ENCODE results near the gene CFAP57. TPM values are rescaled to one million over a fixed set of nuclear protein-coding genes. Genes with fewer than 3 reads are reported as not detected.

Gene CFAP57
- total RNA-seq, 1 donor from 2014 or later: 0.20 TPM

DNA sequence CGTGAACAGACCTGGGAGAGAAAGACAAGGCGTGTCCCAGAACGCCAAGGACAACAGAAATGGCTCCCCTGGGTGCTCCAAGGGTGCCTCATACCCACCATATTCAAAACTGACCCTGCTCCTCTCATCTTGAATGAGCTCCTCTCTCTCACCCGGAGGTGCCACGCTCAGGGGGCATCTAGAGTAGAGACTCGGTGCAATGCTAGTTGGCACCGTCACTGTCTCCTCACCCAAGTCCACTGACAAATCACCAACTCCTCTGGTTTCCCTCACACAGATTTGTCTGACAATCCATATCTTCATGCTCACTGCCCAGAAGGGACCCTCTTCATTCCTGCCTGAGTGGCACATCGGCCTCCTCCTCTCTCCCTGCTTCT is 102.7 kb downstream of the CFAP57 start:
- intact Hi-C loops (cut with micrococcal nuclease): loop anchor here (2.0 kb wide), 1 partner anchor 20 kb away; no protein-coding TSS in a partner anchor

DNA sequence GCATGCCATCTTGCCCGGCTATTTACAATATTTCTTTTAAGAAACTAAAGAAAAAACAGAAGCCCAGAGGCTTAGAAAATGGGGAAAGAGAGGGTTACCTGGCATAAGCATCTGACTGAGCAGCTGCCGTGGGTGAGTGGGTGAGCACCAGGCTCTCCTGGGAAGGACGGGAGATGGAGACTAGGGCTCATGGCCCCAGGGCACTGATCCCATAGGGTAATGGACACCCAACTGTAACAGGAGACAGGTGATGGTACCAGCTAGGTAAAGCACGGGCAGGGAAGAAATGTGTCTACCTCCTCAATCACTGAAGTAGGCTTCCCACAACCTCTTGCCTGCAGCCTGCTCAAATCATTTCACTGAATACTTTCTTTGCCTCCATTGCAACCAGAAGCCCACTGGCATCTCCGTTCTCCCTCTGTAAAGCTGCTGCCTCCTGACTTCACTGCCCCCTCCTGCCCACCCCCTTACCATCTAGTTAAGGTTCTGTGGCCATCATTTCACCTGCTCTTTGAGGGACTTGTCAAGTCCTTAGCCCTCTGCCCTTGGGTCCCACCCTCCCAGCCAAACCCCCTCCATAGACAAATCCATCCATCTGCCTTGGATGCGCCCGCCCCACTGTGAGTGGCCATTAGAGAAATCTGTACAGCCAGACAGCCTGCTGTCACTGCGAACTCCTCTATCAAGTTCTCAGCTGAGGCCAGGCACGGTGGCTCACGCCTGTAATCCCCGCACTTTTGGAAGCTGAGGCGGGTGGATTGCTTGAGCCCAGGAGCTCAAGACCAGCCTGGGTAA is 103.9 kb downstream of the CFAP57 start:
- intact Hi-C loops (cut with micrococcal nuclease): loop anchor here (2.0 kb wide), 1 partner anchor 19 kb away; no protein-coding TSS in a partner anchor

DNA sequence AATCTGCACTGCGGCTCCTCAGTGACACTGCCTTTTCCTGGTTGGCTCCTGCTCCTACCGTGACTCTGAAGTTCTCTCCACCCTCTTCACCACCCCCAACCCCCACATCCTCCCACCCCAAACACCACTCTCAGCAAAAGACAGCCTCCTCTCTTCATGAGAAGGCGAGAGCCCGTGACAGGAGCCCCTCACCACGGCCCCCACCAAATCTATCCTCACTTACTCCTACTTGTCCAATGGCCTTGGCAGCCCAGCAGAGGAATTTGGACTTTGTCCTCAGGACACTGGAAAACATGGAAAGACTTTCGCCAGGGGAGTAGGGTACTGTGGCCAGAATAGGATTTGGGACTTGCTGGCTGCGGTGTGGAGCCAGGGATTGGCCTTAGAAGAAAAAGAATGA is 104.5 kb downstream of the CFAP57 start:
- intact Hi-C loops (cut with micrococcal nuclease): no loop called here

DNA sequence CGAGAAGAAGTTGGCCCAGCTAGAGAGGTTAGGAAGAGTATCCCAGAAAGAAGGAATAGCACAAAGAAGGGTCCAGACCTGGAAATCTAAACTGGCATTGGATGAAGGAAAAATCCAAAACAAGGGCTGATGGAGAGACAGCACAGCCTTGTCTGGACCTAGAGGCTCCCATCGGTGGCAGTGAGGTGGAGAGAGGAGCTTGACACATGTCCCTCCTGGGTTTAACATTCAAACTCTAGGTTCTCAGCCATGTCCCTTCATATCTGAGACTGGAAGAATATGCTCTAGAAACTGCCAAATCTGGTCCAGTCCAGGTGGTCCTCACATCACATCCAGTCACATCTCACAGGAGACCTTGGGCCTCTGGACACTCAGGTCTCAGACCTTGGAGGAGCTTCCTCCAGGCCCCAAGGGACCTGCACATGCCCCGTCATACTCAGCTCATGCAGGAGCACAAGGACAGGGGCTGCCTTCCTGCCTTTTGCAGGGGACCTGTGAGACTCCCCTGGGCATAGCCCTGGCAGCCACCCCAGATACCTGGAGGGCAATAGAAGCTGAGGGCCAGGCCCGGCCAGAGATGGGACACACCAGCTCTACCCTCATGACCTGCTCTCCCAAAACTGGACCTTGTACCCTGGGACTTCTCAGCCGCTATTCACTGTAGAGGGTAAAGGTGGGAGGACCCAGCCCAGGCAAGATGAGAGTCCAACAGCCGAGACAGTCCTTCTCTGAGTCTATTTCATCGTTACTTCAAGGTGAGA is 105.2 kb downstream of the CFAP57 start:
- intact Hi-C loops (cut with micrococcal nuclease): no loop called here

DNA sequence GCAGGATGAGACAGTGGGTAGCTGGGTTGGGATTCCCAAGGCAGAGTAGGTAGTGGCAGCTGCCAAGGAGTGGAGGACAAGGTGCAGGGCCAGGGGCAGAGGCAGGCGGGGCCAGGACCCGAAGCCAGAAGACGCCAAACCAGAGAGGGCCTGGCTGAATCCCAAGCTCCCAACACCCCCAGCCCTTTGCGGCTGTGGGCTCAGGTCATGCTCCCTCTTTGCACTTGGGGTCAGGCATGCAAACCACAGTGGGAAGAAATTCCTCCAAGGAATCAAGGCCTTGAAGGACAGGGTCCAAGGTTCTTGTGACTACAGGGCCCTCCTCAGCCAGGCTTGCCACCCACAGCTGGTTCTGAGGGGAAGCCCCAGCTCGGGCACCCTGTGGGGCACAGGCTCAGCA is 107.0 kb downstream of the CFAP57 start:
- intact Hi-C loops (cut with micrococcal nuclease): no loop called here

DNA sequence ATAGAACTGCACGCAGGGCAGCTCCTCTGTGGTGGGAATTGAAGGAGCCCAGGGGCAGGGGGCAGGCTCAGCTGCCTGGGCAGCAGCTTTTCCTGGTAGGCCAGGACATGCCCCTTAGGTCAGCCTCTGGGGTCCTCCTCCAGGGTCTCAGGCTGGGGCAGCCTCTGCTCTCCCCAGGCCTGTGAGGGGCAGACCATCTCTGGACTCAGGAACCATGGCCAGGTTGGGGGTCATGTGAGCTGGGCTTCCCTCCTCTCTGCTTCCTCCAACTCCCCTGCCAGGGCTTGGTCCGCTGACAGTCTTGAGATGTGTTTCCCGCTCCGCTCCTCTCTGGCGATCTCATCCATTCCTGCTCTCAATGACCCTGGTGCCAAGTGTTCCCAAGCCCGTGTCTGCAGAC is 107.5 kb downstream of the CFAP57 start:
- intact Hi-C loops (cut with micrococcal nuclease): no loop called here

DNA sequence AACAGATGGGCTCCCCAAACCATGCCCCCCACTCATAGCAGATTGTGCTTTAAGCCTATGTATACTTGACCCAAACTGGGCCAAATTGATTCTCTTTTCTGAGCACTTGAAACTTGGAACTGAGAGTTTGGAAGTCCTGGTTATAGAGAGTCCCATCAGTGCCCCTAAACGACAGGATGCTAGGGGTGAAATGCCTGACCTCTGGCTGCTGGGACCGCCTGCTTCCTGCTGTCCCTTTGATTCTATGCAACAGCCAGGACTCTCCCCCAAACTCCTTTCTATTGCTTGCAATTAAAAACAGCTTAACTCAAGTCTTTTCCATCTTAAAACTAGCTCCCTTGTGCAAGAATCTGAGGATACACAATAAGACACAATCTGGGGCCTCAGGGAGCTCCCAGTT is 108.6 kb downstream of the CFAP57 start:
- intact Hi-C loops (cut with micrococcal nuclease): no loop called here

DNA sequence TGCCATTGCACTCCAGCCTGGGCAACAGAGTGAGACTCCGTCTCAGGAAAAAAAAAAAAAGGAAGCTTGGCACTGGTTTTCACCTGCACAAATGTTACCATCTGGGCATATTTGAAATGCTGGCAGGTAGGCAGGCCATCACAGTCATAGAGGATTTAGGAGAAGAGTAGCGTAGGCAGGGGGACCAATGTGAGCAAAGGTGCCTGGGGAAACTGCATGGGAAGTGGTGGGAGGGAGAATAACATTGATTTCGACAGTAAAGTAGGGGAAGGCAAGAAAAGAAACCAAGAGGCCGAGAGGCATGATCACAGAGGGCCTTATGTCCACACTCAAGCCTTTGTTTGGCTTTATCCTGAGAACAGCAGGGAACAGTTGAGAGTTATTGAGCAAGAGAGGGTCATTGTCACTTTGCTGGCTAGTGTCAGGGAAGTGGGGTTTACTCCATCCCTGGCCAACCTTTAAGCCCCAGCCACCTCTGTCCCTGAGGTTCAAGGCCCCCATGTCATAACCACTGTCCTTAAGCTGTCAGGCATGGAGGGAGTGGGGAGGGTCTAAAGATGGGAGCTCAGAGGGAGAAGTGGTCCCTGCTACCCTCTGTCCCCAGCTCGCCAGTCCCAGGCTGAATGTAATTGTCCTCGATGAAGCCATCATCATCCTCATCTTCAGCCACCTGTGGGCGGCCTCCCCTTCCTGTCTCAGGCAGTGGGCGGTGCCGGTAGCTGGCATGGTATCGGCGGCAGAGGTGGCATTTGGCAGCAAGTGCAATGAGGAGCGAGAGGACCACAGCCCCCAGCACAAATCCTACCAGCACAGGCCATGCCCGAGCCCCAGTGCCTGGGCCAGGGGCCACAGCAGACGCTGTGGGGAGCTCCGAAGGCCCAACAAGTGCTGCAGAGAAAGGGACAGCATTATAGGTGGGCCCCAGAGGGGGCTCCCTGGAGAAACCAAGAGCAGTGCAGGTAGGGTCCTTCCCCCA is 110.4 kb downstream of the CFAP57 start:
- intact Hi-C loops (cut with micrococcal nuclease): no loop called here

DNA sequence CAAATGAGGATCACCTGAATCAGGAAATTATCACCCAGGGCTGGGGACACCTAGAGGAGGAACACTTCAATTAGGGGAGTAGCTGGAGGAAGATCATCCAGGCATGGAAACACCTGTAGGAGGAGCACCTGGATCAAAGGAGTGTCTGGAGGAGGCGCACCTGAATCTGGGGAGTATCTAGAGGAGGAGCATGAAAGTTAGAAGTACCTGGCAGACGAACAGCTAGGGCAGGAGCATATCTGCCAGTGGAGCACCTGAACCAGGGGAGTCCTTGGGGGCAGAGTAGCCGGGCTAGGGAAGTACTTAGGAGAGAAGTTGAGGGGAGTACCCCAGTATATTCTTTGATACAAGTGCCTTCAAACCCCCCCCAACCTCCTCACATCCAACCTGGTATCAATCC is 111.9 kb downstream of the CFAP57 start:
- intact Hi-C loops (cut with micrococcal nuclease): no loop called here

DNA sequence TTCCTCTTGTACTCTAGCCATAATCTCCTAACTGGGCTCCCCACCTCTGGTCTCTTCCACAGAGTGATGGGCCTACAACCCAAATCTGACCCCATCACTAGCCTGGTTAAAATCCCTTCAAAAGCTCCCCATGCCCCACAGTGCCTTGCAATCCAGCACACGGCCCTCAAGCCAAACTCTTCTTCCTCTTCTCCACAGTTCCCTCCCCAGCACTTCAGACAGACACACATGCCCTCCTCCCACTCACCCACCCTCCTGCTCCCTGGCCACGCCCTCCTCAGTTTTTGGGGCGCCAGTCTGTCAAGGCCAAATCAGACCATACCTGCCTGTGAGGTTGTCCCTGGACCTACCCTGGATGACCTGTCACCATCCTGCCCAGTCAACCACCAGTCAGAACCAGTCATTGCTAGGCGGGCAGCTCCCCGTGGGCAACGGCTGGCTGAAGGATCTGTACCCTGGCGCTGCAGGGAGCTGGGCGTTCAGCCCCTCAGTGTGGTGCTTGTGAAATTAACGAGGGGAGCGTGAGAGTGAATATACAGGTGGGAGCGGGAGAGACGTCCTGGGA is 112.5 kb downstream of the CFAP57 start:
- intact Hi-C loops (cut with micrococcal nuclease): no loop called here

DNA sequence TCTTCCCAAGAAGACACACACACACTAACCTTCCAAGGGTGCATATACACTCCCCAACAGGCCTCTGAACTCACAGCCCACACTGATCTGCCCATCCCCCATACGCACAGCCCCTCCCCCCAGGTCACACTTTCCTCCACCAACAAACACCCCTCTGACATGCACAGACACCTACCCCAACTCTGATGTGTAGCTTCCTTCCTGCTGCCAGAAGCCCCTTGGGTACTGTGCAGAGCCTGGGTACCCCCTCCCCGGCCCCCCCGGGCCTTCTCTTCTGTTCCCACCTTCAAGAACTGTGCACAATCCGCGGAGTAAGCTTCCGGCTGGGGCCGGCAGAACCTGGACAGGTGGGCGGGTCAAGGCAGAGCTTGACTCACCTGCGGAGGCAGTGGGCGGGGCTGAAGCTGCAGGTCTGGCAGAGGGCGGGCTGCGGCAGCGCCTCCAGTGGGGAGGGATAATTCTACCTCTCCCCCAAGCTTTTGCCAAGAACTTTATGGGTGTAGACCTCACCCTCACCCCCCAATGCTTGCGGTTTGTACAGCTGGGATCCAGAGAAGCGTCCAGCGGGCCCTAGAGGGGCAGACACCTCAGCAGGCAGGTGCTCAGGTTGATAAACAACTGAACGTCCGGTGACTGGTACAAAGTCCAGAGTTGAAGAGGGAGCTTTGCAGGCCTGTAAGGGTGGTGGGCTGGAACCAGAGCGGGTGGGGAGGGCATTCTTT is 113.3 kb downstream of the CFAP57 start, which contains the start of gene C1orf210:
Gene C1orf210 (minus strand): TSS at position 313 of the 722 bp plus-strand sequence. CDS start 2,311 bp downstream, outside the sequence.
- intact Hi-C loops (cut with micrococcal nuclease): no loop called here

DNA sequence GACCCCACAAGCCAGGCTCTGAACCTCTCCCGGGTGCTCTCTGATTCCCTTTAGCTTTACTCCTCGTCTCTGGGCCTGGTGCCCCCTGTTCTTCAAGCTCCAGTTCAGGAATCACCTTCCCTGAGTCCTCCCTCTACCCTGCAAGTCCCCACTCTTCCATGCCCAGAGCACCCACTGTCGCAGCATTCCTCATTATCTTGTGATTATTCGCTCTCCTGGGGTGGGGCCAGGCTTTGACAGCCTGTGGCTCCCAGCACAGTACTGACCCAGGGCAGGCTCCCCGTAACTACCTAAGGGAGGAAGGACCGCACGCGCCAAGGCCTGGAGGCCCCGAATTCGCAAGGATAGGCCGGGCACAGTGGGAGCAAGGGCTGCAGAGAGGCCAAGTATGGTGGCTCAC is 114.0 kb downstream of the CFAP57 start:
- intact Hi-C loops (cut with micrococcal nuclease): no loop called here

DNA sequence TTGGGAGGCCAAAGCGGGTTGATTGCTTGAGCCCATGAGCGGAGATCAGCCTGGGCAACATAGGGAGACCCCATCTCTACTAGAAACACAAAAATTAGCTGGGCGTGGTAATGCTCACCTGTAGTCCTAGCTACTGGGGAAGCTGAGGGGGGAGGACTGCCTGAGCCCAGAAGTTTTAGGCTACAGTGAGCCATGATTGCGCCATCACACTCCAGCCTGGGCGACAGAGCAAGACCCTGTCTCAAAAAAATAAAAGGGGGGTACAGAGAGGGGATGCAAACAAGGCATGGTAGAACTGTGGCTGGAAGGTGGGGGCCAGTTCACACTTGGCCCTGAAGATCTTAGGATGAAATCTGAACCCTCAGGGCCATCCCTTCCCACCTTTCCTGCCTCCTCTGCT is 114.4 kb downstream of the CFAP57 start:
- intact Hi-C loops (cut with micrococcal nuclease): no loop called here

DNA sequence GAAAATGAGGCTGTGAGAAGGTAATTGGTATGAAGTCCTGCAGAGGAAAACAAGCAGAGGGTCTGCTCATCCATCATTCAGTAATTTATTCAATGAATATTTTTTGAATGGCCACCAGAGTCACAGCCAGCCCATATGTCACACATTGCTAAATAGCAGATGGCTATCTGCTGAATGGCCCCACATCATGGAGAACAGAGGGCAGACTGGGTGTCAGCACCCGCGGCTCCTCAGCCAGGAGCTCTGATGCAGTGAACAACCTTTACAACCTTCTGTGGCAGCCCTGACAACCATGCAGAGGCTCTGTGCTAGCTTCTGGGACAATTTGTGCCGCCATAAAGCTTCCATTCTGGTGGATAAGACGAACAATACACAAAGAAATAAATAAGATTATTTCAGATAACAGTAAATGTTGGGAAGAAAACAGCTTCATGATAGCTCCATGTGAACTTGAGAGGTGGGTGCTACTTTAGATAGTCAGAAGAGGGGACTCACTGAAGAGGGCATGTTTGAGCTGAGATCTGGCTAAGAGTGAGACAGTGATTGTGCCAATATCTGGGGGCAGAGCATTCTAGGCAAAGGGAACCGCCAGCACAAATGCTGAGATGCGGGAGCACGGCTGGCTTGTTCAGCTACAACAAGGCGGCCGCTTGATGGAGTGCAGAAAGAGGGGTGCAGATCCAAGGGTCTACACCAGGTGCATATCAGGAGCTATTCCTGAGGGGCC is 116.1 kb downstream of the CFAP57 start:
- intact Hi-C loops (cut with micrococcal nuclease): no loop called here

DNA sequence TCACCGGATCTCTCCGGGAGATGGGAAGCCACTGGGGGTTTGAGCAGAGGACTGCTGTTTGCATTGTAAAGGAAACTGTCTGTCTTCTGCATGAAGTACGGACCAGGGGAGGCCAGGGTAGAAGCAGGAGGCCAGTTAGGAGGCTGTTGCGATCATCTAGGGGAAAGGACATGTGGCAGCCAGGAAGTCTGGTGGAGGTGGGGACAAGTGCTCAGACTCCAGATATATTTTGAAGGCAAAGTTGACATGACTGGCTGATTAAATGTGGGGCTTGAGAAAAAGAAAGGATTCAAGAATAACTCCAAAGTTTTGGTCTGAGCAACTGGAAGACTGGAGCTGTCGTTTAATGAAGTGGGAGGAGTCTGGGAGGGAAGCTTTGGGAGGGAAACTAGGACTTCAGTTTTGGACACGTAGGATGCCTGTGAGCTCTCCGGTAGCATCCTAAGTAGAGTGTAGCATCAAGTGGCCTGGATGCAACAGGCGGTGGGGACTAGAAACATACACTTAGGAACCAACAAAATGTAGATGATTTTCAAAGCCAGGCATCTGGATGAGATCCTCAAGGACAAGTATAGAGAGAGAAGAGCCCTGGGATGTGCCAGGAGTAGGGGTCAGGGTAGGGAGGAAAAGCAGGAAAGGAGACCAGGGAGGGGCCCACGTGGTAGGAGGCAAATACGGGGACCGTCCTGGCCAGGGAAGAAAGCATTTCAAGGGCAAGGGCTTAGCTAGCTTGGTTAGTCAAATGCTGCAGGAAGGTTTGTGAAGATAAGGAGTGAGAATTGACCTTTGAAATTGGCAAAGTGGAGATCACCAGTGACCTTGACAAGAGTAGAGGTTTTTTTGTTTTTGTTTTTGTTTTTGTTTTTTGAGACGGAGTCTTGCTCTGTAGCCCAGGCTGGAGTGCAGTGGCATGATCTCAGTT is 116.9 kb downstream of the CFAP57 start:
- intact Hi-C loops (cut with micrococcal nuclease): no loop called here

DNA sequence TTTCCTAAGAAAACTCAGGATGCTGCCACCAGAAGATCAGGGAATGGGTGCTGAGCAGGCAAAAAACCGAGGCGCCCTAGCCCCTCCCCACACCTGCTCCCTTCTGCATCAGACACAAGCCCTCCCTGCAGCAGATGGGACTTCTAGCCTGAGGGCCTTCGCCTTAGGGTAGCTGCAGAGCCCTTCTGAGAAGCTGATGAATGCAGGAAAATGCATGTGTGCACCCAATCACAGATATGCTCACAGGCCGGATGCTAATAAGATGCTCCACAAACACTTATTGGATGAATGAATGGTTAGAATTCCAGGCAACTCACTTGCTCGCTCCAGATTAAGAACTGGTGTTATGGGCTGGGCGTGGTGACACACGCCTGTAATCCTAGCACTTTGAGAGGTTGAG is 120.1 kb downstream of the CFAP57 start:
- intact Hi-C loops (cut with micrococcal nuclease): no loop called here

DNA sequence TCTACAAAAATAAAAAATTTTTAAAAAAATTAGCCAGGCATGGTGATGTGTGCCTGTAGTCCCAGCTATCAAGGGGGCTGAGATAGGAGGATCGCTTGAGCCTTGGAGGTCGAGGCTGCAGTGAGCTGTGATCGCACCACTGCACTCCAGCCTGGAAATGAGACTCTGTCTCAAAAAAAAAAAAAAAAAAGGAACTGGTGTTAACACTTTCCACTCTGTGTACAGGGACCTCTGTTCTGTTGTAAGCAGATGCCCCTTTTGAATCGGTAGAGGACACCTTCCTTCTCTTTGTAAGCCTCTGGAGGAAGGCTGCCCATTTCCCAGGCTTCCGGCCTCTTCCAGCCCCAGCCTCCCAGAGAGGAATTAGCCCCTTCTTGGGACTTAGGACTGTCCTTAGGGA is 120.5 kb downstream of the CFAP57 start:
- intact Hi-C loops (cut with micrococcal nuclease): no loop called here

DNA sequence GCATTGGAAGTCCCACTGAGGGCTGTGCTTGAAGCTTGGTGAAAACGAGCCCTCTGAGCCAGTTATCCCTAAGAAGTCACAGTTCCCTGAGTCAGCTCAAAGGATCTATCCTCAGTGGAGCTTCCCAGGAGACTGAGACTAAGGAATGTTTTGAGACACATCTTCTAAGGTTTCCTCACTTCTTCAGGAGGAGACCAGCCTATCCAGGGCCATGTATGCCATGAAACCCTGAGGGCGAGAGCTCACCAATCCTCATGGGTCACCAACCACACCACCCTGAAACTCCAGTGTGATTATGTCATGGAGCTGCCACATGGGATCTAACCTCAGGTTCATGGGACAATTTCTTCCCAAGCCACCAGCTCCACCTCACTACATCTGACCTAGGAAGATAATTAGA is 121.0 kb downstream of the CFAP57 start:
- intact Hi-C loops (cut with micrococcal nuclease): no loop called here
